Measurements from ENCODE around the gene SMPDL3A. TPM values are rescaled to one million over a fixed set of nuclear protein-coding genes. Genes with fewer than 3 reads are reported as not detected.

The SMPDL3A gene
- total and polyA plus RNA-seq, 2 of the 8 experiments (the other 6 are each of a cell fraction or from before 2014, with no cell fraction given) = 3.5 to 3.9 TPM

DNA sequence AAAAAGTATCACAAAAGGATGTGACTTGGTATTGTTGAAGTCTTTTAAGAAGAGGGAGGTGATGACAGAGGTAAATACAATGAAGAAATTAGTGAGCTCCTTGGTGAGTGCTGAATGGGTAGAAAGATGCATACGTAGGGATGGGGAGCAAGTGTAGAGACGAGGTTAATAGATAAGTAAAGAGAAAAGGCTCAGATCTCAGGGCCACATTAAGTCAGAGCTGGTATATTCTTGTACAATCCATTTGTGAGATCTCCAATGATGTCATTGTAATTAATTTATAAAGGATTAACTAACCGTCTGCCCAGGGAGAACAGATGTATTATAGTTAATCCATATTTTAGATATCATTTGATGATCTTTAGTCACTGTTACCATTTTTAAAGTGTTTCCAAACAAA lies 43.4 kb downstream of the SMPDL3A start (continued):
- TF ChIP-seq EGR1 (IDR thresholded peaks at IDR 0.05; ENCODE audit: borderline replicate concordance, low read depth, low read length) = no peak
- TF ChIP-seq CHD2 (IDR thresholded peaks at IDR 0.05; ENCODE audit: low read length) = no peak
- no peak for TF ChIP-seq SP1 (IDR thresholded peaks at IDR 0.05; ENCODE audit: low read depth, low read length)

Data from H1 (cell line).